Measurements from ENCODE around the gene CENPV.
A peak's percentile ranks its signal among the peaks of the same experiment; 100 is the strongest.

CENPV gene

GRCh38 chr17:16358394-16358793 is 5.1 kb upstream of the CENPV start:
- DNase-seq = no peak

- no peak for DNase-seq
Measured at GRCh38 chr17:16354585-16354984, 1.3 kb upstream of the CENPV start.

DNA sequence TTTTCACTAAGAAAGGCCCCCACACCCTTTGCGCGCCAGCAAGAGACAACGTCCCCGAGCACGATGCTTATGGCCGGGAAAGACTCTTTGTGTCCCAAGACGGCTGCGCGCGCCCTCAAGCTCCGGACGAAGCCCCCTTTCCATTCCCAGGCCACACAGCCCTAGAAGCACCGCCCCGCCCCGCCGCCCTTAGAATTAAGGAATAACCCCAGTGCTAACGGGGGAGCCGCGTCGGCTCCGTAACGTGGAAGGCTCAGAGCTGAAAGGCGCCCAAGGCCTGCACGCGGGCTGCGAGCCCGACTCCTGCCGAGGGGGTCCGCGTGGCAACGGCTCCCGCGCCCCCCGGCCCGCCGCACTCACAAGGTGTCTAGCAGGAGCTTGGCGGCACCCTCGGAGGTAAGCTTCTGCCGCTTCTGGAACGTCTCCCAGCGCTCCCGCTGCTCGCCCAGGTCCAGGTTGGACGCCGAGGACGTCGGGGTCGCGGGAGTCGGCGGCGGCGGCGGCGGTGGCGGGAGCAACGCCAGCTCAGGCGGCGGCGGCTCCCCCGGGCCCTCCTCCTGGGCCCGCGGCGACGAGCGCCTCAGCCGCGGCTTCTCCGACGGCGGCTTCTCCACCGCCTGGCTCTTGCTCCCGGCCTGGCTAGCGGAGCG is 477 bp downstream of the CENPV start:
- peak; percentile 4 to 59 (median 17) for DNase-seq

- peak in 2 of 5 experiments; percentile 6 to 23 for DNase-seq
Measured at GRCh38 chr17:16352303-16352666, 984 bp downstream of the CENPV start.

DNA sequence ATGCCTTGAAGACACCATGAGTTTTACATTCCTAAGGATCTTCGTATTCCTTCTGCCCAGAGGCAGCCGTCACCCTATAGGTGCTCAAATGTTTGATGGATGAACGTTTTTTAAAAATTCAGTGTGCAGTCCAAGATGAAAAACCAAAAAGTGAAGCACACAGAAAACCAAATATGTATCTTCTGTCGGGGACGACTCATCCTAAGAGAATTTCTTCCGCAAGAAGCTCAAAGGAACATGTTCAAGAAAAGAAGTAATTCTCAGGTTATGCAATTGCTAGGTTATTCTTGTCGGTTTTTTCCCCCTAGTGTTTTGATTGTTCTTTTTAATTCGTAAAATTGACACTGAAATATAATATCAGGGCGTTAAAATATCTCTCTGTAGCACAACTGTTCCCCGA is 1.4 kb downstream of the CENPV start:
- DNase-seq = no peak

- DNase-seq = no peak
Measured at GRCh38 chr17:16349431-16349830, 3.8 kb downstream of the CENPV start.

GRCh38 chr17:16348586-16348985 is 4.7 kb downstream of the CENPV start:
- DNase-seq = no peak

DNA sequence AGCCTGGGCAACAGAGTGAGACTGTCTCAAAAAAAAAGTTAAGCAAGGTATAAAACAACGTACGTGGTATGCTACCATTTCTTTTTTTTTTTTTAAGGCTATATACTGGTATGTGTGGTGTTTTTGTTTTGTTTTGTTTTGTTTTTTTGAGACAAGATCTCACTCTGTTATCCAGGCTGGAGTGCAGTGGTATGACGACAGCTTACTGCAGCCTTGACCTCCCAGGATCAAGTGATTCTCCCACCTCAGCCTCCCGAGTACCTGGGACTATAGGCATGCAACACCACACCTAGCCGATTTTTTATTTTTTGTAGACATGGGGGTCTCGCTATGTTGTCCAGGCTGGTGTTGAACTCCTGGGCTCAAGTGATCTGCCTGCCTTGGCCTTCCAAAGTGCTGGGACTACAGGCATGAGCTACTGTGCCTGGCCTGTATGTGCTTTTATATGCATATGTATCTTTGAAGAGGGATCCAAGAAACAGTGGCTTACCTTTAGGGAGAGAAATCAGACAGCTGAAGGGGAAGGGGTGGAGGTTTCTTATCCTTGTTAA is 6.5 kb downstream of the CENPV start:
- no peak for DNase-seq

DNA sequence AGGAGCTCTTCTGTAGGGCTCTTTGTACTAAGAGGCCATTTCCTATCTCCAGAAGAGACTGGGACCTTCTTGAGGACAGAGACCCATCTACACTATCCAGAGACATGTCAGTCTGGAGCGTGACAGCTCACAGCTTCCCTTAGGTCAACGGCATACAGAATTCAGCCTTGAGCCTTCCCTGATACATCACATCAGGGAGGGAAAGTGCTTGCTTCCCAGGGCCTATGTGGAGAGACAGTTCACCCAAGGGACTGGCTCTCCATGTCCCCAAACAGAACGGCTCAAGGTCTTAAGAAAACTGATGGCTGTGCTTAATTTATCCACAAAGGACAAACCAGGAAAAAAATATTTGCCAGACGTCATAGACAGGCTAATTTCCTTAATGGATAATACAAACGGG is 7.7 kb downstream of the CENPV start:
- DNase-seq = no peak

- no peak for DNase-seq
Measured at GRCh38 chr17:16343569-16343968, 9.7 kb downstream of the CENPV start.

GRCh38 chr17:16342979-16343378 is 10.3 kb downstream of the CENPV start:
- DNase-seq = no peak

DNA sequence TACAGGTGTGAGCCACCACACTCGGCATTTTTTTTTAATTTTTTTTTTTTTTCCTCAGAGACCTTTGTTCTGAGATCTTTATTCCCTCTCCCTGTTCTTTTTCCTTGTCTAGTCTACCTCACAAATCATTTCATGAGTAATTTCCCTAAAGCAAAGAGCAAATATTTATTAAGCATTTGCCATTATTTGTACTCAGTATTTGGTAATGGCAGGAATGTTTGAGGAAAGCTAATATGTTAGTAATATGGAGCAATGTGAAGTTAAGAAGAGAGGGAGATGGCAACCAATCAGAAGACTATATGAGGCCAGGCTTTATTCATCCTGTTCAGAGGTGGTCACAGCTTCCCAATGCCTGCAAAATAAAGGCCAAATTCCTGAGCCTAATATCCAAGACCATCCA is 13.3 kb downstream of the CENPV start:
- DNase-seq = no peak

DNA sequence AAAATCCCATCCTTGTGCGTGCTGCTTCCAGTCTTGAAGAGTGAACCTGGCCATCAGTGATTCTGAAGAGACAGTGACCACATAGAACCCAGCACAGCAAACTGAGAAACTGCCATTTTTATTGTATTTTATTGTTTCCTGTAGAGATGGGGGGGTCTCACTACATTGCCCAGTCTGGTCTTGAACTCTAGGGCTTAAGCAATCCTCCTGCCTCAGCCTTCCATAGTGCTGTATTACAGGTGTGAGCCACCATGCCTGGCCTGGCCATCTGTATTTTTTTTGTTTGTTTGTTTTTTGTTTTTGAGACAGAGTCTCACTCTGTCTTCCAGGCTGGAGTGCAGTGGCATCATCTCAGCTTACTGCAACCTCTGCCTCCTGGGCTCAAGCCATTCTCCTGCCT is 13.9 kb downstream of the CENPV start:
- DNase-seq = no peak

DNA sequence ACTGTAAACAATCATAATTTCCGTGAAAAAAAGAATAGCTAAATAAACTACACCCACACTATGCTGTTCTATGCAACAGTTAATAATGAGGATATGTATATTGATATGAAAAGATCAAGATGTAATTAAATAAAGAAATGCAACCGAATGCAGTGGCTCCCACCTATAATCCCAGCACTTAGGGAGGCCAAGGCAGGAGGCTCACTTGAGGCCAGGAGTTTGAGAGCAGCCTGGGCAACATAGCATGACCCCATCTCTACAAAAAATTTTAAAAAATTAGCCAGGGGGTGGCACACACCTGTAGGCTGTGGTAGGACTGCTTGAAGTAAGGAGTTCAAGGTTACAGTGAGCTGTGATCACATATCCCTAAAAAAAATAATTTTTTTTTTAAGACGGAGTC is 14.9 kb downstream of the CENPV start:
- no peak for DNase-seq

GRCh38 chr17:16329519-16330271 is 23.6 kb downstream of the CENPV start:
- DNase-seq = no peak

DNA sequence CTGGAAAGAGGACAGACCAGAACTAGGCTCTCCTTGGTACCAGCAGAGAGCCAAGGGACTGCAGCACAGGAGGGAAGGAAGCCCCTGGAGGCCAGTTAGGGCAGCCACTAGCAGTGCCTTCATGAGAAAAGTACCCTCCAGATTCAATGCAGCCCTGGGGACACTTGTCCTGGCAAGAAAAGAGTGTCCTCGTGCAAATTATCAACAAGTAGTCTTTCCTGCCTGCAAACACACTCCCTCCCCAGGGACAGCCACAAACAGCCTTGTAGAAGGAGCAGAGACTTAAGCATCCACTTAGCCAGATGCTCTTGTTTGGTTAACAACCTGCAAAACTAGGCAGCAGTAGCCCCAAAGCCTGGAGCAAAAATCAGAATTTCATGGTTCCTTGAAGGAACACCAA is 24.3 kb downstream of the CENPV start:
- DNase-seq = no peak

- DNase-seq = no peak
Measured at GRCh38 chr17:16327018-16327417, 26.3 kb downstream of the CENPV start.

GRCh38 chr17:16325964-16326363 is 27.3 kb downstream of the CENPV start:
- no peak for DNase-seq

DNA sequence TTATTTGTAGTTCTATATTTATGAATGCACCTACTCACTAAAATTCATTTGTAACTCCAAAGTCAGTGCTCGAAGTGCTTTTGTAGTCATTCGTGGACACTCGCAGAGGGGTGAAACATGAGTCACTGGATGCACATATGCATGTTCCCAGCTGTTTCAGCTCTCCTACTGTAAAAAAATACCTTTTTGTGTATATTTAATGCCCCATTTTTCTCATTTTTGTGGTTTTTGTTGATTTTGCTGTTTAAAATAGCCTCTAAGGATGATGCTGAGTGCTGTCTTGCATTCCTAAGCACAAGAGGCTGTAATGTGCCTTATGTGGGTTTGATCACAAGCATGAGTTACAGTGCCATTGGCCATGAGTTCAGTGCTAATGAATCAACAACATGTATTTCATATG is 30.6 kb downstream of the CENPV start:
- no peak for DNase-seq

- no peak for DNase-seq
Measured at GRCh38 chr17:16319969-16320368, 33.3 kb downstream of the CENPV start.

DNA sequence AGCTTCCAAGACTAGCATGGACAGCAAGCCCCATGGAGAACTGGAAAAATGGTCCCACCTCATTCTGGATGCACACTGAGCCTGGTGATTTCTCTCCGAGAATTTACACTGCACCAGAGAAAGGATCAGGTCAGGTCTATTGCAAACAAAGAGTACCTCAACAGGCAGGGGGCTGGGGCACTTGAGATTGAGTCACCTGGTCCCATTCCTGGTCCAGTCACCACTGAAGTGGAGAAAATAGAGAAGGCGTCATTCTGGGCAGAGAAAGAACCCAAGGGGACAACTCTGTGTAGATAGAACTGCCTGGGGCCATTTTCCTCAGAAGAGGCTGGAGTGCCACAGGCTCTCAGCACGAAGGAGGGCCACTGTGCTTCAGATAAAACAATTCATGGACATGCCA is 38.4 kb downstream of the CENPV start:
- no peak for DNase-seq

GRCh38 chr17:16314189-16314588 is 39.1 kb downstream of the CENPV start:
- no peak for DNase-seq

DNA sequence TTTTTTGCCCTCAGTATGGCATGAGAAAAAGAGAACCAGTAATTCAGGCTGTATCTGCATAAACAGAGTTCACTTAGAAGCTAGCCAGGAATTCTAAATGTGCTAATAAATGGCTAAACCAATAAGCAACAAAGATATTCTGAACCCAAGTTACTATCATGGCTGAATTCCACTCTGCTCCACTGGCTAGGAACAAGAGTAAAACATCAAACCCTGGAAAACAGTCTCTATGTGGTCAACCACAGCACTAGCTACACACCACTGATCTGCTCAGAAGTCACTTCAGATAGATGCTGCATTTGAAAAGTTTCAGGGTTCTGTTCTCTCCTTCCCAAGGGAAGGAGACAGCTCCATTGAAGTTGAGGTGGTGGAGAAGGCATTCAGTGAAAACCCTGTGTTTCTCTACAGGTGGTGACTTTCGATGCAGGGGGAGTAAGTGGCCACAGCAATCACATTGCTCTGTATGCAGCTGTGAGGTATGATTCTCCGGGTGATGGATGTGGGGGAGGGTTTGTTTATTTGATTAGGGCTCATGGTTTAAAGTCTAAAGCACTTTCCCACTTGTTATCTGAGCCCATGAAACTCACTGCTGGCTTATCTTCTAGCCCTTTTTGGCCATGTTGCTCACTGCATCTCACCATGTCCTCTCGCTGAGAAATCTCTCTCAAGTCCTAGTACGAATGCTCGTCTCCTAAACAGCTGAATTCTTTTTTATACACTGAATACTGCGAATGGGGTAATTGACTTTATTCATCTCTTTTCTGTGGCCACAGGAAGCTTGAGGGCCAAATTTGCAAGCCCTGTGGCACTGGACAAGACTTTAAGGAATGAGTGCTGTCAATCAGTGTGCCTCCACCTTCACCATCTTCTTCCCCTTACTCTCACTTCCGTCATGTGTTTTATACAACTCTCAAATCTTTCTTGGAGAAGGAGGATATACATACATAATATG is 39.9 kb downstream of the CENPV start:
- no peak for DNase-seq

All from T-helper 2 cell (primary cell).